PFSK-1 (cell line): ENCODE data around the gene RNF135.

Experiments
- REST ChIP-seq, 2 experiments: IDR thresholded peaks; 2 replicates each; pipeline versions ENCODE4 v1.6.1 to v1.8.0; 2011 to 2012; ENCODE audit warnings: low read depth in 2 of 2, low read length in 2 of 2, control low read depth in 1 of 2, inconsistent platforms in 1 of 2, mild to moderate bottlenecking in 1 of 2, moderate library complexity in 1 of 2; ENCODE audit not compliant: insufficient read depth in 1 of 2
- SIN3A ChIP-seq: IDR thresholded peaks from 2 replicates; pipeline ENCODE4 v1.6.1; 2012; ENCODE audit warnings: mild to moderate bottlenecking, low read length, moderate library complexity, borderline replicate concordance; ENCODE audit not compliant: insufficient read depth

DNA sequence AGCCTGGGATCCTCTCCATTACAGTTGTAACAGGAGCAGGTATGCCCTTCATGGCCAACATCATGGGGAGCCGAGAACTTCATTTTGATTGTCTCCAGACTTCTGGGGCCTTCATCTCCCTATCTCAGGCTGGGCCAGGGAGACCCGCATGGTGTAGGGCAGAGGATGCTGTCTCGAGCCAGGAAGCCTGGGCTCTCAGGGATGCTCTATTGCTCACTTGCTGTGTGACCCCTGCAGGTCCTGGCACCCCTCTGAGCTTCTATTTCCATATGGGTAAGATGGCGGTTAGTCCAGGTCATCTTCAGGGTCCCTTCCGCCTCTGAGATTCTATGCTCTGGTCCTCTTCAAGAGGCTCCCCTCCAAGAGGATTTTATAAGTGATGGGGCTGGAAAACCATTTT is 20.6 kb upstream of the RNF135 start:
- TF ChIP-seq REST (IDR thresholded peaks at IDR 0.05; ENCODE audit: insufficient read depth in 1 of 2, low read depth in 2 of 2, low read length in 2 of 2) (no peak), SIN3A (no peak)
